SU-DHL-6 (cell line): ENCODE measurements around the gene SRL.

Source experiments
- H2AFZ ChIP-seq: fragments of 200-600 bp; sonication (generic); 2 replicates; pipeline ENCODE4 v1.6.1; 2014; ENCODE audit warnings: low read depth, mild to moderate bottlenecking, moderate library complexity, mixed read lengths, antibody characterized with exemption, low read length; ENCODE audit not compliant: severe bottlenecking
- H3F3A ChIP-seq: fragments of 200-600 bp; shearing (Covaris generic); 2 replicates; pipeline ENCODE4 v1.6.0; 2016; ENCODE audit warnings: antibody characterized with exemption, mild to moderate bottlenecking; ENCODE audit not compliant: insufficient read depth
- H3K27ac ChIP-seq: fragments of 200-600 bp; sonication (generic); 2 replicates; pipeline ENCODE4 v1.5.1; 2016; ENCODE audit warnings: low read depth, mild to moderate bottlenecking, low read length, moderate library complexity, mixed read lengths
- H3K27me3 ChIP-seq: fragments of 200-600 bp; sonication (generic), shearing (Covaris generic); 2 replicates; pipeline ENCODE4 v1.6.0; 2014; ENCODE audit warnings: mild to moderate bottlenecking, low read length
- H3K36me3 ChIP-seq: fragments of 200-600 bp; sonication (generic); 2 replicates; pipeline ENCODE4 v1.6.1; 2014; ENCODE audit warnings: mild to moderate bottlenecking, low read length, mixed read lengths
- H3K4me2 ChIP-seq: fragments of 300-600, 200-600 bp; shearing (Covaris generic), sonication (generic); 2 replicates; pipeline ENCODE4 v1.6.0; 2014; ENCODE audit warnings: low read length, low read depth, mild to moderate bottlenecking; ENCODE audit not compliant: poor library complexity, severe bottlenecking
- H3K4me3 ChIP-seq: fragments of 200-600 bp; sonication (generic); 2 replicates; pipeline ENCODE4 v1.5.1; 2014; ENCODE audit warnings: antibody characterized with exemption, low read length, mild to moderate bottlenecking, mixed read lengths; ENCODE audit not compliant: insufficient read depth, poor library complexity, severe bottlenecking
- H3K79me2 ChIP-seq: fragments of 200-600 bp; sonication (generic); 2 replicates; pipeline ENCODE4 v1.6.1; 2014; ENCODE audit warnings: mild to moderate bottlenecking, low read length, moderate library complexity; ENCODE audit not compliant: insufficient read depth
- H3K9ac ChIP-seq: fragments of 200-600 bp; sonication (generic); 2 replicates; pipeline ENCODE4 v1.7.0; 2014; ENCODE audit warnings: mild to moderate bottlenecking, low read length
- H3K9me2 ChIP-seq: fragments of 200-600 bp; sonication (generic); replicated peaks from 2 replicates; pipeline ENCODE4 v1.6.1; 2014; ENCODE audit warnings: low read length; ENCODE audit not compliant: insufficient read depth
- H3K9me3 ChIP-seq: fragments of 200-600 bp; sonication (generic); 2 replicates; pipeline ENCODE4 v1.6.1; 2014; ENCODE audit warnings: low read length, mixed read lengths; ENCODE audit not compliant: insufficient read depth
- H4K20me1 ChIP-seq: fragments of 200-600 bp; sonication (generic); 2 replicates; pipeline ENCODE4 v1.6.1; 2014; ENCODE audit warnings: low read depth, mild to moderate bottlenecking, antibody characterized with exemption, low read length, moderate library complexity, mixed read lengths
- CTCF ChIP-seq: fragments of 200-600 bp; sonication (generic); IDR thresholded peaks from one replicate; pipeline ENCODE4 v1.5.1; 2017; ENCODE audit warnings: antibody characterized with exemption, mild to moderate bottlenecking, low read length, moderate library complexity; ENCODE audit not compliant: insufficient read depth, poor library complexity, severe bottlenecking
- EZH2phosphoT487 ChIP-seq: fragments of 200-600 bp; sonication (generic), shearing (Covaris generic); conservative IDR thresholded peaks from 2 replicates; pipeline ENCODE4 v1.6.1; 2018; ENCODE audit warnings: mild to moderate bottlenecking, antibody characterized with exemption, low read length, moderate library complexity, mixed read lengths

Gene SRL

GRCh38 chr16:4214215-4214621, 27.7 kb downstream of the SRL start:
- H3K36me3 ChIP-seq: no peaks in the 10 kb centered on the region
- no peak overlapping the region for H3K4me2 ChIP-seq
- H3K27ac ChIP-seq: no peak overlapping the region
- H2AFZ ChIP-seq: no peak overlapping the region
- H3K4me3 ChIP-seq: no peak overlapping the region
- no peaks in the 10 kb centered on the region for H3K79me2 ChIP-seq
- no peaks in the 10 kb centered on the region for H3F3A ChIP-seq
- no peaks in the 10 kb centered on the region for H3K9me2 ChIP-seq
- no peaks in the 10 kb centered on the region for H3K27me3 ChIP-seq
- no peaks in the 10 kb centered on the region for H3K9me3 ChIP-seq
- H4K20me1 ChIP-seq: no peaks in the 10 kb centered on the region
- TF ChIP-seq CTCF (no peak), EZH2phosphoT487 (no peak)
- no peak overlapping the region for H3K9ac ChIP-seq

- no peak overlapping the region for H3K9ac ChIP-seq
- H3K36me3 ChIP-seq: no peaks in the 10 kb centered on the region
- H3K9me3 ChIP-seq: no peaks in the 10 kb centered on the region
- H3K27me3 ChIP-seq: no peaks in the 10 kb centered on the region
- no peaks in the 10 kb centered on the region for H4K20me1 ChIP-seq
- no peaks in the 10 kb centered on the region for H3F3A ChIP-seq
- no peaks in the 10 kb centered on the region for H3K9me2 ChIP-seq
- TF ChIP-seq EZH2phosphoT487 (no peak), CTCF (no peak)
- H2AFZ ChIP-seq: no peak overlapping the region
- H3K4me2 ChIP-seq: no peak overlapping the region
- no peaks in the 10 kb centered on the region for H3K79me2 ChIP-seq
- H3K4me3 ChIP-seq: no peak overlapping the region
- no peak overlapping the region for H3K27ac ChIP-seq
Observed at GRCh38 chr16:4213737-4214136, 28.1 kb downstream of the SRL start.

GRCh38 chr16:4212934-4213296, 29.0 kb downstream of the SRL start:
- Histone ChIP-seq H3F3A (no peaks in the 10 kb centered on the region), H3K9me2 (no peaks in the 10 kb centered on the region), H4K20me1 (no peaks in the 10 kb centered on the region), H3K27me3 (no peaks in the 10 kb centered on the region), H3K4me3 (no peak overlapping the region), H3K79me2 (no peaks in the 10 kb centered on the region), H3K27ac (no peak overlapping the region), H3K9ac (no peak overlapping the region), H2AFZ (no peak overlapping the region), H3K36me3 (no peaks in the 10 kb centered on the region), H3K9me3 (no peaks in the 10 kb centered on the region), H3K4me2 (no peak overlapping the region)
- TF ChIP-seq CTCF: no peak
- no peak for TF ChIP-seq EZH2phosphoT487
